Upper lobe of left lung (tissue), 6 donors: ENCODE data around the gene ARL6. TPM values are rescaled to one million over a fixed set of nuclear protein-coding genes. Genes with fewer than 3 reads are reported as not detected.

Experiments
- ATAC-seq, 2 donors: fragments of 200-7000 bp; cut with Tn5 transposase; one replicate each; pipeline ENCODE4 v1.9.1; 2022; ENCODE audit warnings: mild to moderate bottlenecking in 2 of 2, moderate library complexity in 2 of 2; ENCODE audit not compliant: low FRiP score in 2 of 2
- DNase-seq, 2 donors: peaks; one replicate each; pipeline ENCODE4 v3.0.0-alpha.2; 2019 to 2020
- H3K27ac ChIP-seq, 4 donors: fragments of 200-600 bp; sonication (generic); one replicate each; pipeline ENCODE4 v1.5.1; 2016 to 2019
- H3K27me3 ChIP-seq, 4 donors: fragments of 200-600 bp; sonication (generic); one replicate each; pipeline ENCODE4 v1.5.1; 2017 to 2019
- H3K36me3 ChIP-seq, 4 donors: fragments of 200-600 bp; sonication (generic); one replicate each; pipeline ENCODE4 v1.5.1; 2016 to 2019
- H3K4me1 ChIP-seq, 4 donors: fragments of 200-600 bp; sonication (generic); one replicate each; pipeline ENCODE4 v1.5.1; 2018 to 2019
- H3K4me3 ChIP-seq, 4 donors: fragments of 200-600 bp; sonication (generic); one replicate each; pipeline ENCODE4 v1.5.1; 2017 to 2019; ENCODE audit warnings: mild to moderate bottlenecking in 2 of 4, moderate library complexity in 1 of 4
- H3K9me3 ChIP-seq, 4 donors: fragments of 200-600 bp; sonication (generic); one replicate each; pipeline ENCODE4 v1.5.1; 2018 to 2019
- EP300 ChIP-seq, 4 donors: sonication (generic); formaldehyde crosslinking; IDR thresholded peaks; one replicate each; pipeline ENCODE4 v1.5.1; 2017; ENCODE audit warnings: antibody characterized with exemption in 4 of 4, control low read depth in 2 of 4
- POLR2A ChIP-seq, 4 donors: fragments of 450-650 bp; IDR thresholded peaks; one replicate each; pipeline ENCODE4 v1.5.1; 2016 to 2017; ENCODE audit warnings: antibody characterized with exemption in 4 of 4, mild to moderate bottlenecking in 2 of 4
- POLR2AphosphoS5 ChIP-seq, 2 donors: sonication (generic); formaldehyde crosslinking; IDR thresholded peaks; one replicate each; pipeline ENCODE4 v1.5.1; 2017; ENCODE audit warnings: antibody characterized with exemption in 2 of 2
- WGBS, 2 donors: methylation state at CpG; one replicate each; pipeline ENCODE4 v1.1.5; 2017 to 2018; 5-methylcytosine and 5-hydroxymethylcytosine counted together
- total RNA-seq, 6 donors: library from RNA; depleted of rRNA in 4 of 6; stranded (reverse); fragments of >200 nt in 4 of 6; gene quantifications; one replicate each; pipeline versions ENCODE4 v1.1.0 to v1.2.1, GENCODE V29; 2016 to 2021
- TF ChIP-seq, protein P1 (sequence below), 6 experiments: fragments of 450-650 bp in 4 of 6; fragments of 200-600 bp in 2 of 6; sonication (generic) in 2 of 6; IDR thresholded peaks; one replicate each; pipeline ENCODE4 v1.5.1; 2016 to 2019; ENCODE audit warnings: antibody characterized with exemption in 6 of 6
- donor health status: DM: no; HTN: no; CAD: no; lungs with moderate emphysema.
- donor health status: DM: no; HTN: yes; CAD: no; lungs with severe emphysema.

The ARL6 gene
- total RNA-seq, 6 donors from 2014 or later = 4.0 to 12.6 (median 9.1) TPM

DNA sequence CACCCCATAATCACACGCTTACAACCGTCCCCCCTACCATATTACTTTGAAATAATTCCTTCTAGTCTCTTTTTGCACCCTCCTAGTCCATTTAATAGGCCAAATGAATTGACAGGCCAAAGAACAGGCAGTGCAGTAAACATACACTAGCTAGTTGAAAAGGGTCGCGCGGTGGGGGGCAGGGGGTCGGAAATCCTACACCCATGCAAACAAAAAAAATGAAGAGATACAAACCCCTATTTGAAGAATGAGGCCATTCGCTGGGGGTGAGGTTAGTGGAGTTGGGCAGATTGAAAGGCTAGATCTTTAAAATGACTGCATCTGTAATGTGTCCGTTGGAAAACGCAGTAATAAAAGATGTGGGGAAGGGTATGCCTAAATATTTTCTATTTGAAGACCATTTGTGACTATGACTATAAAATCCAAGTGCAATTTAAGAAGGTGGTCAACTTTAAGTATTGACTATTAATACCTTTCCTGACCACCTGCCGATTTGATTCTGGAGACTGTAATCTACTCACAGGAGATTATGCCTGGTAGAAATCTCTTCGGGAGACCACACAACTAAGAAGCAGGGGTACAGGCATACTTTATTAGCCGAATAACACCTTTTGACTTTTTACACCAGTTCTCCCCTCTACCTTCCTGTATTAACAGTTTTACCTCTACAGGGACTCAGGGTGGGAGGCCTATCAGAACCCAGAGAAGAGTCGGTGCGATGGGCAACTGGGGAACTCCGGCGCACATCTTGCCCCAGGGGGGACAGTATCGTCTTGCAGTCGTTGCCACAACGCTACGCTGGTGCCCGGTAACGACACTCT, 762 bp upstream of the ARL6 start:
- Histone ChIP-seq H3K36me3 (peaks cover 0 to under 1% (median 0%) of the 10 kb centered on the region in 4 donors), H3K4me1 (peaks cover 8 to 21% (median 14%) of the 10 kb centered on the region in 4 donors), H3K27ac (peak overlapping the region; percentile 42 to 79 (median 76)), H3K27me3 (no peaks in the 10 kb centered on the region), H3K9me3 (no peaks in the 10 kb centered on the region), H3K4me3 (peak overlapping the region; percentile 56 to 88 (median 78))
- no peak for ATAC-seq
- WGBS, 2 donors = 31 to 37% methylated on average over 17 to 22 of the region's 22 CpGs
- TF ChIP-seq EP300 (IDR thresholded peaks at IDR 0.05) (no peak), POLR2A (IDR thresholded peaks at IDR 0.05) (peak in 1 of 4 donors; percentile 31), POLR2AphosphoS5 (IDR thresholded peaks at IDR 0.05) (no peak)
- TF ChIP-seq, protein P1, sequence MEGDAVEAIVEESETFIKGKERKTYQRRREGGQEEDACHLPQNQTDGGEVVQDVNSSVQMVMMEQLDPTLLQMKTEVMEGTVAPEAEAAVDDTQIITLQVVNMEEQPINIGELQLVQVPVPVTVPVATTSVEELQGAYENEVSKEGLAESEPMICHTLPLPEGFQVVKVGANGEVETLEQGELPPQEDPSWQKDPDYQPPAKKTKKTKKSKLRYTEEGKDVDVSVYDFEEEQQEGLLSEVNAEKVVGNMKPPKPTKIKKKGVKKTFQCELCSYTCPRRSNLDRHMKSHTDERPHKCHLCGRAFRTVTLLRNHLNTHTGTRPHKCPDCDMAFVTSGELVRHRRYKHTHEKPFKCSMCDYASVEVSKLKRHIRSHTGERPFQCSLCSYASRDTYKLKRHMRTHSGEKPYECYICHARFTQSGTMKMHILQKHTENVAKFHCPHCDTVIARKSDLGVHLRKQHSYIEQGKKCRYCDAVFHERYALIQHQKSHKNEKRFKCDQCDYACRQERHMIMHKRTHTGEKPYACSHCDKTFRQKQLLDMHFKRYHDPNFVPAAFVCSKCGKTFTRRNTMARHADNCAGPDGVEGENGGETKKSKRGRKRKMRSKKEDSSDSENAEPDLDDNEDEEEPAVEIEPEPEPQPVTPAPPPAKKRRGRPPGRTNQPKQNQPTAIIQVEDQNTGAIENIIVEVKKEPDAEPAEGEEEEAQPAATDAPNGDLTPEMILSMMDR (IDR thresholded peaks at IDR 0.05) = no peak
- no peak for DNase-seq

DNA sequence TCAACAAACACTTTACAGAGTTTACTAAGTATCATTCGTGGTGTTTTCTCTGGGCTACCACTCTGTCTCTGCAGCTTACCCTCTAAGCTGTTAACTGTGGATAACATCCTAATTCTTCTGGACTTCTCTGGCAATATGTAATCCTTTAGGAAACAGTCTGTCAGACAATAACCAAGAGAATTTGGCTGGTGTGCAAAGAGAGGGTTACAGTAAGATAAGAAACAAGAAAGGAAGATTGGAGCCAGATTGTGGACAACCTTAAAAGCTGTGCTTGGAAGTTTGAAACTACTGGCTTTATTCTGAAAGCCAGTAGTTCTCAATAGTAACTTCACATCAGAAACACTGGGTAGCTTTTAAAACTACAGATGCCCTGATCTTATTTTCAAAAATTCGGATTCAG, 778 bp downstream of the ARL6 start:
- whole genome bisulfite sequencing, 2 donors = 20 to 28% methylated on average over 2 of the region's 2 CpGs
- no peak for TF ChIP-seq POLR2AphosphoS5 (IDR thresholded peaks at IDR 0.05)
- TF ChIP-seq, protein P1 (IDR thresholded peaks at IDR 0.05) = no peak
- no peak for TF ChIP-seq EP300 (IDR thresholded peaks at IDR 0.05)
- TF ChIP-seq POLR2A (IDR thresholded peaks at IDR 0.05) = no peak
- H3K4me3 ChIP-seq = peak overlapping the region in 3 of 4 donors; percentile 56 to 88 (median 82)
- H3K9me3 ChIP-seq = no peaks in the 10 kb centered on the region
- peaks cover 8 to 21% (median 14%) of the 10 kb centered on the region in 4 donors for H3K4me1 ChIP-seq
- H3K27me3 ChIP-seq = no peaks in the 10 kb centered on the region
- peaks cover 0 to 13% (median 0%) of the 10 kb centered on the region in 4 donors for H3K36me3 ChIP-seq
- H3K27ac ChIP-seq = no peak overlapping the region
- ATAC-seq (no peak), DNase-seq (no peak)

DNA sequence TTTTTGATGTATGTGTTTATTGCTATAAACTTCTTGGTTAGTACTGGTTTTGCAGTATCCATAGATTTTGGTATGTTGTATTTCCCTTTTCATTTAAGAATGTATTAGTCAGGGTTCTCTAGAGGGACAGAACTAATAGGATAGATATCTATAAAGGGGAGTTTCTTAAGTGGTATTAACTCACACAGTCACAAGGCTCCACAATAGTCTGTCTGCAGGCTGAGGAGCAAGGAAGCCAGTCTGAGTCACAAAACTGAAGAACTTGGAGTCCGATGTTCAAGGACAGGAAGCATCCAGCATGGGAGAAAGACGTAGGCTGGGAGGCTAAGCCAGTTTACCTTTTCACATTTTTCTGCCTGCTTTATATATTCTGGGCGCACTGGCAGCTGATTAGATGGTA, 8.4 kb downstream of the ARL6 start:
- TF ChIP-seq, protein P1 (IDR thresholded peaks at IDR 0.05) = no peak
- TF ChIP-seq POLR2AphosphoS5 (IDR thresholded peaks at IDR 0.05) = no peak
- no peak for TF ChIP-seq POLR2A (IDR thresholded peaks at IDR 0.05)
- H3K9me3 ChIP-seq = no peaks in the 10 kb centered on the region
- H3K27ac ChIP-seq = no peak overlapping the region
- ATAC-seq (no peak), DNase-seq (no peak)
- H3K36me3 ChIP-seq = peaks cover 0 to 13% (median 0%) of the 10 kb centered on the region in 4 donors
- H3K4me1 ChIP-seq = peaks cover 0 to 12% (median 5%) of the 10 kb centered on the region in 4 donors
- H3K27me3 ChIP-seq = no peaks in the 10 kb centered on the region
- 90 to 98% methylated on average over 3 of the region's 3 CpGs for WGBS, 2 donors
- H3K4me3 ChIP-seq = no peak overlapping the region

DNA sequence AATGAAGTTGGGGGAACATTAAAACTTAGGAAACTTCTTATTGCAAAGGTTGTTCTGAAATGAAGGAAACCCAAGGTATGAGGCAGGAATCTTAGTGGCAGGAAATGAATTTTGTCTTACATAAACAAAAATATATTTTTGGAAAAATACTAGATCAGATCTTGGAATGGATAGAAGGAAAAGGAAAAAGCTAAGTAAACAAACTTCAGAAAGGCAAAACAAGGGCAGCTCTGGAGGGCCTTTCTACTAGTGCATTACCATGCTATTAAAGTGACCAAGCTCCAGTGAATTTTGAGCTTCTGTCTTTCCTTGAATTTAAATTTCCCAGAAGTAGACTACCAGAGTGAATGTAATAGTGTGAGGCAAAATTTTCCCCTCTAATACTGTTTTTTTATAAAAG, 13.6 kb downstream of the ARL6 start:
- TF ChIP-seq POLR2AphosphoS5 (IDR thresholded peaks at IDR 0.05) (no peak), EP300 (IDR thresholded peaks at IDR 0.05) (no peak), POLR2A (IDR thresholded peaks at IDR 0.05) (no peak)
- TF ChIP-seq, protein P1 (IDR thresholded peaks at IDR 0.05) = no peak
- Histone ChIP-seq H3K27ac (peak overlapping the region in 2 of 4 donors; percentile 56 to 59), H3K4me1 (peaks cover 0 to 21% (median 10%) of the 10 kb centered on the region in 4 donors), H3K4me3 (no peak overlapping the region), H3K27me3 (no peaks in the 10 kb centered on the region), H3K36me3 (no peaks in the 10 kb centered on the region), H3K9me3 (no peaks in the 10 kb centered on the region)
- DNase-seq (no peak), ATAC-seq (no peak)
